ENCODE measurements around the gene RAB6A. TPM values are rescaled to one million over a fixed set of nuclear protein-coding genes. Genes with fewer than 3 reads are reported as not detected.

The RAB6A gene
- total RNA-seq, 1 donor, result 158 TPM

GRCh38 chr11:73652046-73652730, 108.7 kb downstream of the RAB6A start:
- no peak overlapping the region for H3K4me3 ChIP-seq (ENCODE audit: low read depth, low read length)
- no peak for DNase-seq (ENCODE audit: low read depth)
- no peak for TF ChIP-seq CTCF (IDR thresholded peaks at IDR 0.05; ENCODE audit: insufficient read depth, low read length)

- no peak for TF ChIP-seq CTCF (IDR thresholded peaks at IDR 0.05; ENCODE audit: insufficient read depth, low read length)
- DNase-seq (ENCODE audit: low read depth), result no peak
- H3K4me3 ChIP-seq (ENCODE audit: low read depth, low read length), result no peak overlapping the region
Measured at GRCh38 chr11:73651661-73652045, 109.2 kb downstream of the RAB6A start.

DNA sequence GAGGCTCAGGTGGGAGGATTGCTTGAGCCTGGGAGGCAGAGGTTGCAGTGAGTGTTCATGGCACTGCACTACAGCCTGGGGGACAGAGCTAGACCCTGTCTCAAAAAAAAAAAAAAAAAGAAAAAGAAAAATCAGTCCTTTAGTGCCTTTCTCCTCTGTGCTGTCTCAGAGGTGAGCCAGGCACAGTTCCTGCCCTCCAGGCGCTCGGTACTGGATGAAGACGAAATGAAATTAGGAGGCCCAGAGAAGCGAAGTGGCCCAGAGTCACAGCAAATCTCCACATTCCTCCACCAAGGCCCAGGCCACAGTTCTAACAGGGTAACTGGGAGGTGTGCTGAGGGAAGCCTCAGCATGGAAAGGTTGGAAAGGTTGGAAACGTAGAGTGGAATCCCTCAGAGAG, 109.6 kb downstream of the RAB6A start:
- DNase-seq (ENCODE audit: low read depth), result no peak
- H3K4me3 ChIP-seq (ENCODE audit: low read depth, low read length), result no peak overlapping the region
- TF ChIP-seq CTCF (IDR thresholded peaks at IDR 0.05; ENCODE audit: insufficient read depth, low read length), result no peak

DNA sequence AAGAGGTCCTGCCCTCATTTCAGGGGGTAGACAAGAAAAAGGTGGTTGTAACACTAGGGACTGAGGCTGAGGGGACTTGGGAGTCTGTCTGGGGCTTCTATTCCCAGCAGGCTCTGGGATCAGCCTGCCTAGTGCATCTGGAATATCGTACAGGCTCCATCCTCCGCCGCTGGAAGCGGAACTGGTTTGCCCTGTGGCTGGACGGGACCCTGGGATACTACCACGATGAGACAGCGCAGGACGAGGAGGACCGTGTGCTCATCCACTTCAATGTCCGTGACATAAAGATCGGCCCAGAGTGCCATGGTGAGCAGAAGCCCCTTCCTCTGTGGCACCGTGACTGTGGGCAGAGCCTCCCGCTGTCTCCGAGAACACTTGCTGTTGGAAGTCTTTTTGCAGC, 110.5 kb downstream of the RAB6A start:
- no peak for TF ChIP-seq CTCF (IDR thresholded peaks at IDR 0.05; ENCODE audit: insufficient read depth, low read length)
- H3K4me3 ChIP-seq (ENCODE audit: low read depth, low read length), result no peak overlapping the region
- DNase-seq (ENCODE audit: low read depth), result no peak

- no peak for TF ChIP-seq CTCF (IDR thresholded peaks at IDR 0.05; ENCODE audit: insufficient read depth, low read length)
- no peak overlapping the region for H3K4me3 ChIP-seq (ENCODE audit: low read depth, low read length)
- no peak for DNase-seq (ENCODE audit: low read depth)
Measured at GRCh38 chr11:73649206-73649605, 111.7 kb downstream of the RAB6A start.

GRCh38 chr11:73648571-73649046, 112.3 kb downstream of the RAB6A start:
- no peak for DNase-seq (ENCODE audit: low read depth)

More at GRCh38 chr11:73648571-73649046, 112.3 kb downstream of the RAB6A start:
- H3K4me3 ChIP-seq (ENCODE audit: low read depth, low read length), result no peak overlapping the region
- no peak for TF ChIP-seq CTCF (IDR thresholded peaks at IDR 0.05; ENCODE audit: insufficient read depth, low read length)

Measured in fibroblast of the aortic adventitia (primary cell).